NB4 (cell line): Measurements from ENCODE around the gene ARL14EP.

ENCODE experiments used
- MAX ChIP-seq: IDR thresholded peaks from 2 replicates; pipeline ENCODE4 v1.6.1; 2011; ENCODE audit warnings: low read depth, low read length
- MYC ChIP-seq: IDR thresholded peaks from 2 replicates; pipeline ENCODE4 v1.6.1; 2011; ENCODE audit warnings: low read depth, low read length
- POLR2A ChIP-seq: IDR thresholded peaks from 2 replicates; pipeline ENCODE4 v1.6.1; 2011; ENCODE audit warnings: mild to moderate bottlenecking; ENCODE audit not compliant: insufficient read length; ENCODE audit errors: extremely low read depth
- TF ChIP-seq, protein P1 (sequence below): IDR thresholded peaks from one replicate; pipeline ENCODE4 v1.5.1; 2012; ENCODE audit warnings: low read depth, low read length

DNA sequence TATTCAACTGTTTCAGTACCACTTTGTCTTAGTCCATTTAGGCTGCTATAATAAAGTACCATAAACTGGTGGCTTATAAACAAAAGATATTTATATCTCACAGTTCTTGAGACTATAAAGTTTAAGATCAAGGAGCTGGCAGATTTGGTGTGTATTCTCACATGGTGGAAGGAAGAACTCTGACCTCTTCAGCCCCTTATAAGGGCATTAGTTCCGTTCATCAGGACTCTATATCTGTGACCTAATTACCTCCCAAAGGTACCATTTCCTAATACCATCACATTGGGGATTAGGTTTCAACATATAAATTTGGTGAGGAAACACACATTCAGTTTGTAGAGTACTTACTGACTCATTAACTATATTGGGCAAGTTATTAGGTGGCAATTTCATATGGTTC lies 10.7 kb upstream of the ARL14EP start:
- TF ChIP-seq, protein P1, sequence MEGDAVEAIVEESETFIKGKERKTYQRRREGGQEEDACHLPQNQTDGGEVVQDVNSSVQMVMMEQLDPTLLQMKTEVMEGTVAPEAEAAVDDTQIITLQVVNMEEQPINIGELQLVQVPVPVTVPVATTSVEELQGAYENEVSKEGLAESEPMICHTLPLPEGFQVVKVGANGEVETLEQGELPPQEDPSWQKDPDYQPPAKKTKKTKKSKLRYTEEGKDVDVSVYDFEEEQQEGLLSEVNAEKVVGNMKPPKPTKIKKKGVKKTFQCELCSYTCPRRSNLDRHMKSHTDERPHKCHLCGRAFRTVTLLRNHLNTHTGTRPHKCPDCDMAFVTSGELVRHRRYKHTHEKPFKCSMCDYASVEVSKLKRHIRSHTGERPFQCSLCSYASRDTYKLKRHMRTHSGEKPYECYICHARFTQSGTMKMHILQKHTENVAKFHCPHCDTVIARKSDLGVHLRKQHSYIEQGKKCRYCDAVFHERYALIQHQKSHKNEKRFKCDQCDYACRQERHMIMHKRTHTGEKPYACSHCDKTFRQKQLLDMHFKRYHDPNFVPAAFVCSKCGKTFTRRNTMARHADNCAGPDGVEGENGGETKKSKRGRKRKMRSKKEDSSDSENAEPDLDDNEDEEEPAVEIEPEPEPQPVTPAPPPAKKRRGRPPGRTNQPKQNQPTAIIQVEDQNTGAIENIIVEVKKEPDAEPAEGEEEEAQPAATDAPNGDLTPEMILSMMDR = no peak
- TF ChIP-seq POLR2A (no peak), MAX (no peak), MYC (no peak)
